Measurements from ENCODE around the gene SH2D1A.

The SH2D1A gene

DNA sequence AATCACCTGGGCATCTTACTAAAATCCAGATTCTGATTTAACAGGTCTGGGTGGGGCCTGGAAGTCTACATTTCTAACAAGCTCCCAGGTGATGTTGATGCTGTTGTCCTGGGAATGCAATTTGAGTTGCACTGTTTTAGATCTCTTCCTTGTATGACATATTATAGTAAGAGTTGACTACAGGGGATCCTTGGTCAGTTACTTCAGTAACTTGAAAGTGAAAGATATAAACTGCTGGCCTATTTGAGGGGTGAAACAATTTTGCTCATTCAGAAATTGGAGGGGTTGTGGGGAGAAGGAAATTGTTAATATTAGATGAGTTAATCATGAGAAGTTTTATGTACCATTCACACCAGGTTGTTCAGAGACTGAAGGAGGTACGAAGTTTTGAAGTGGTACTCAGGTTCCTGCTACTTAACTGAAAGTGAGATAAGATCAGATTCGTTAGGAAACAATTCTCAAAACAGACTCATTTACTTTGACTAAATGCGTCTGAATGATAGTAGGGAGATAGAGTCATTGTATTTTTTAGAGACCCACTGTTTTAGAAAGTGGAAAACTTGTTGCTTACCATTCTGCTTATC is 12.5 kb downstream of the SH2D1A start:
- no peak overlapping the region for H3K4me3 ChIP-seq (ENCODE audit: low read depth, low read length)
- TF ChIP-seq, protein P1, sequence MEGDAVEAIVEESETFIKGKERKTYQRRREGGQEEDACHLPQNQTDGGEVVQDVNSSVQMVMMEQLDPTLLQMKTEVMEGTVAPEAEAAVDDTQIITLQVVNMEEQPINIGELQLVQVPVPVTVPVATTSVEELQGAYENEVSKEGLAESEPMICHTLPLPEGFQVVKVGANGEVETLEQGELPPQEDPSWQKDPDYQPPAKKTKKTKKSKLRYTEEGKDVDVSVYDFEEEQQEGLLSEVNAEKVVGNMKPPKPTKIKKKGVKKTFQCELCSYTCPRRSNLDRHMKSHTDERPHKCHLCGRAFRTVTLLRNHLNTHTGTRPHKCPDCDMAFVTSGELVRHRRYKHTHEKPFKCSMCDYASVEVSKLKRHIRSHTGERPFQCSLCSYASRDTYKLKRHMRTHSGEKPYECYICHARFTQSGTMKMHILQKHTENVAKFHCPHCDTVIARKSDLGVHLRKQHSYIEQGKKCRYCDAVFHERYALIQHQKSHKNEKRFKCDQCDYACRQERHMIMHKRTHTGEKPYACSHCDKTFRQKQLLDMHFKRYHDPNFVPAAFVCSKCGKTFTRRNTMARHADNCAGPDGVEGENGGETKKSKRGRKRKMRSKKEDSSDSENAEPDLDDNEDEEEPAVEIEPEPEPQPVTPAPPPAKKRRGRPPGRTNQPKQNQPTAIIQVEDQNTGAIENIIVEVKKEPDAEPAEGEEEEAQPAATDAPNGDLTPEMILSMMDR (IDR thresholded peaks at IDR 0.05; ENCODE audit: low read depth, low read length) = no peak

GRCh38 chrX:124362072-124362471 is 15.7 kb downstream of the SH2D1A start:
- no peak overlapping the region for H3K4me3 ChIP-seq (ENCODE audit: low read depth, low read length)
- TF ChIP-seq, protein P1 (IDR thresholded peaks at IDR 0.05; ENCODE audit: low read depth, low read length) = no peak

GRCh38 chrX:124362761-124363160 is 16.4 kb downstream of the SH2D1A start:
- no peak overlapping the region for H3K4me3 ChIP-seq (ENCODE audit: low read depth, low read length)
- TF ChIP-seq, protein P1 (IDR thresholded peaks at IDR 0.05; ENCODE audit: low read depth, low read length) = no peak

DNA sequence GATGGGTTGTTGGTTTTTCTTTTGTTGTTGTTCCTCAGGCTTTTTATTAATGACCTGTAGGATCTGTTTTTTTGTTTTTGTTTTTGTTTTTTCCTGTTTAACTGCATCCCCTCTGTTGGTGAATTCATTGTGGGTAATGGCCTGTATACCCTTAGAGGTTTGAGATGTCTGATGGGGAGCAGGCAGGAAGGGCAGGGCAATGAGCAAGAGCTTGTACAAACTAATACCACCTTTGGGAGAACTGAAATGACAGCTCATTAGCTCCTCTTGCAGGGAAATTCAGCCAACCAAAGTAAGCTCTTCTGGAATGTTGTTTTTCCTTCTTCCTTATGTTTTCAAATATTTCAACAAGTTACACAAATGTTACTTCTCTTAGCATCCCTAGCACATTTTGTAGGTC is 23.4 kb downstream of the SH2D1A start:
- no peak overlapping the region for H3K4me3 ChIP-seq (ENCODE audit: low read depth, low read length)

GRCh38 chrX:124373348-124373747 is 27.0 kb downstream of the SH2D1A start:
- TF ChIP-seq, protein P1 (IDR thresholded peaks at IDR 0.05; ENCODE audit: low read depth, low read length) = no peak

More for the DNA sequence above, 23.4 kb downstream of the SH2D1A start:
- TF ChIP-seq, protein P1 (IDR thresholded peaks at IDR 0.05; ENCODE audit: low read depth, low read length) = no peak

GRCh38 chrX:124378643-124379042 is 32.3 kb downstream of the SH2D1A start:
- H3K4me3 ChIP-seq (ENCODE audit: low read depth, low read length) = no peak overlapping the region
- TF ChIP-seq, protein P1 (IDR thresholded peaks at IDR 0.05; ENCODE audit: low read depth, low read length) = no peak

More at GRCh38 chrX:124373348-124373747, 27.0 kb downstream of the SH2D1A start:
- no peak overlapping the region for H3K4me3 ChIP-seq (ENCODE audit: low read depth, low read length)

DNA sequence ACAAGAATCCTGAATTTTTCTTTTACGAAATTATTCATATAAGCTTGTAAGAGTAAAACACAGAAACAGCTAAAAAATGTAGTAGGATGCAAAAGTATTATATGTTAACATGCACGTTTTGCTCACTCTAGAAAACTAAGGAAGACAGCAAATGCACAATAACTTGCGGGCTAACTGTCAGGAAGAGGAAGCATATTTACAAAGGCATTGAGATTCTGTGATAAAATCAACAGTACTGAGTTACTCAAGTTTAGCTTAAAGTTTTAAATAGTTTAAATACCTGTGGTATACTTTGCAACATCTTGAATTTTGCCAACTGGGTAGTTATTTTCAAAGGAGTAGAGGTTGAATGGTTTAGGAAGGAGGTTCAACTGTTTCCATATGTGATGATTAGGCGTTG is 37.0 kb downstream of the SH2D1A start:
- TF ChIP-seq, protein P1 (IDR thresholded peaks at IDR 0.05; ENCODE audit: low read depth, low read length) = no peak
- H3K4me3 ChIP-seq (ENCODE audit: low read depth, low read length) = no peak overlapping the region
